NT2/D1 (cell line): ENCODE data around the gene CAV1.

Experiments
- SUZ12 ChIP-seq: IDR thresholded peaks from 2 replicates; pipeline ENCODE4 v1.6.1; 2011; ENCODE audit not compliant: insufficient read length, insufficient read depth; ENCODE audit errors: extremely low read depth
- YY1 ChIP-seq: IDR thresholded peaks from 2 replicates; pipeline ENCODE4 v1.6.1; 2011; ENCODE audit not compliant: insufficient read length, insufficient read depth
- ZNF274 ChIP-seq: IDR thresholded peaks from 2 replicates; pipeline ENCODE4 v1.6.1; 2011; ENCODE audit warnings: mild to moderate bottlenecking, low read depth, low read length

DNA sequence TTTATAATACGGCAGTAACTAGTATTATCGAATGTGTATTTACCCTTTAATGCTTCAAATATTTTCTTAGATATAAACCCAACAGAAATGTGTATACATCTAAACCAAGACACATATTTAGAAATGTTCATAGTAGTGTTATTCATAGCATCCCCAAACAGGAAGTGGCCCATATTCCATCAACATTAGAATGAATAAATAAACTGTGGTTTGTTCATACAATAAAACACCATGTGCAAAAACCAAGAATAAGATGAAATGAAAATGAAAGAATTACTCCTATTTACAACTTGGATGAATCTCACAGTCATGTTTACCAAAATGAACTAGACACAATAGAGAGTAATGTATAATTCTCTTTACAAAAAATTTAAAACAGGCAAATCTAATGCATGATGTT is 34.5 kb upstream of the CAV1 start:
- TF ChIP-seq ZNF274 (no peak), YY1 (no peak), SUZ12 (no peak)
